H54 (cell line): ENCODE data around the gene NPL.

Experiments used
- DNase-seq: peaks from one replicate; pipeline ENCODE4 v3.0.0; 2011; ENCODE audit warnings: low spot score, mixed read lengths; ENCODE audit not compliant: insufficient read length
- FAIRE-seq: peaks from 3 replicates; lab custom pipeline; 2011; peaks lifted over from hg19 to GRCh38; lab: Jason Lieb, UNC
- POLR2A ChIP-seq: IDR thresholded peaks from 2 replicates; pipeline ENCODE4 v1.6.1; 2011; ENCODE audit warnings: low read depth, mild to moderate bottlenecking, low read length

NPL gene

GRCh38 chr1:182786223-182786994 lies 3.2 kb upstream of the NPL start:
- no peak for TF ChIP-seq POLR2A
- DNase-seq (peak; percentile 63), FAIRE-seq (no peak)

DNA sequence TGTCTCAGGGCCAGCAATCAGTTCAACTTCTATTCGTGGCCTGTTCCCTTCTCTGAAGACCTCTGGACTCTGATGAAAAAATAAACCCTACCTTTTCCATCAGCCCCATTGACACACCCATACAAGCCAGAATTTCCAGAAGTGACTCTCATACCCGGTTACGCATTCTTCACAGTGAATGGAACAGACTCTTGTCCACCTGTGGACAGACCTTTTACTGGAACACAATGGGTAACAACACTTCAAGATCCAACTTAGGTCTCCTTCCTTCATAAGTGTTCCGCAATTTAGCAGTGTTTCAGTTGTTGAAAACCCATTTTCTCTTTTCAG lies 2.6 kb upstream of the NPL start:
- FAIRE-seq: no peak
- no peak for TF ChIP-seq POLR2A
- no peak for DNase-seq

DNA sequence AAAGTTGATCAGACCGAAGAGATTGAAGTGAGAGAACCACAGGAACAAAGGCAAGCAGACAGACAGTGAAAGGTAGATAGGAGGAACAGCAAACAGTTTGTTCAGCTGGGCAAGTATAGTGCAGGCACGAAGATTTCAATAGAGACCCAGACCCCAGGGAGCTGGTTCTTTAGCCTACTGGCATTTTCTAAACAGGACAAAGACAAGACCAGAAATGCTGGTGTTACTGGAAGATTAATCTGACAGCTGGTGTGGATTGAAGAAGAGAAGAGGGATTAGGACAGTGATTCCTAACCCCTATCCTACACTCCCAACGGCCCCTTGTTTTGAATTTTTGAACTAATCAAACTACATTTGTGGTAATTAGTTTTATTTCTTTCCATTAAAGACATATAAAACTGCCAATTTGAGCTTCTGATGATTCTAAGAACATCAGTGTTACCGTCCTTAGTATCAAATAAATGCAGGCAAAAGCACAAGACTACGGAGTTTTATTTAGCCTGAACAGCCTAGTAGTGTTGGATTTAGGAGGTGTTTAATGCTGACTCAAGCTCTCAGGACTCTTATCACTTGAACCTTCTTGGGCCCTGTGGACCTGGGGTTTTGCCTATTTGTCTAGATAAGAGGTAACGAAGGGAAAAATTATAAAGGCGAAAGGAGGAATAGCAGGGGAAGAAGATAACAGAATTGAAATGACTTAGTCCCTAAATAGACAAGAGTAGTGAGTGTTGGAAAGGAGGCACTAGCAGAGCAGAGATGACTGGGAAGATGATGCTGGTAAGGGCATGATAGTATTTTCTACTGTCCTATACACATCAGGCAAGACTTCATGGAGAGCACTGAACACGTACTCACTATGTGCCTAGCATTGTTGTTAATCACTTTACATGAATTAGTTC lies 2.0 kb downstream of the NPL start:
- no peak for FAIRE-seq
- DNase-seq: no peak

GRCh38 chr1:182794091-182794490 lies 4.5 kb downstream of the NPL start:
- no peak for TF ChIP-seq POLR2A
- FAIRE-seq (no peak), DNase-seq (no peak)

More for the DNA sequence above, 2.0 kb downstream of the NPL start:
- no peak for TF ChIP-seq POLR2A

GRCh38 chr1:182794676-182795201 lies 5.2 kb downstream of the NPL start:
- DNase-seq (no peak), FAIRE-seq (no peak)
- TF ChIP-seq POLR2A: no peak

DNA sequence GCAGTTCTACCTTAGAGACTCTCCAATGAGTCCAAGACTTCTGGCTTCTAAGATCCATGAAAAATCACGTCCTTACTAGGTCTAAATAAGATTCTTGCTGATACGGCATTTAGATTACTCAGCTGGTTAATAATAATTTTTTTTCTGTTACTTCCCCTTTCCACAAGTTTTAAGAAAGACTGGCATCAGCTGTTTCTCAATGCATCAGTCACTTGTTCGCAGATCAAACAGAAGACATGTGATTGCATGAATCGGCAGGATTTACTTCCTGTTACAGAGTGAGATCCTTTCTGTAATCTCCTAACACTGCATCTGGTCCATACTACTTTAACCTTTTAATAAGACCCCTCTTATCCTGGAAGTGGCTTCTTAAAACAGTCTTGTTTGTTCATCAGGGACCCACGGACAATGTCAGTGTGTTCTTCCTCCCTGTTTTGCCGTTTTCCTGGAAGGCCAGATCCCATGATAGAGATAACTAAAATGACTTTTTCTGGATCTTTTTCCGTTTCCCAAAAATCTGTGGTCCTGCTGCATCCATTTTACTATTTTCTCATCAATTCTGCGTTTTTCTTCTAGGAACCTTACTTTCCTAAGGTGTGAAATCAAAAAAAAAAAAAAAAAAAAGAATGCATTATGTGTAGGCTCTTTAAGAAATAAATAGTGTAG lies 6.1 kb downstream of the NPL start:
- FAIRE-seq (no peak), DNase-seq (no peak)
- TF ChIP-seq POLR2A: no peak

DNA sequence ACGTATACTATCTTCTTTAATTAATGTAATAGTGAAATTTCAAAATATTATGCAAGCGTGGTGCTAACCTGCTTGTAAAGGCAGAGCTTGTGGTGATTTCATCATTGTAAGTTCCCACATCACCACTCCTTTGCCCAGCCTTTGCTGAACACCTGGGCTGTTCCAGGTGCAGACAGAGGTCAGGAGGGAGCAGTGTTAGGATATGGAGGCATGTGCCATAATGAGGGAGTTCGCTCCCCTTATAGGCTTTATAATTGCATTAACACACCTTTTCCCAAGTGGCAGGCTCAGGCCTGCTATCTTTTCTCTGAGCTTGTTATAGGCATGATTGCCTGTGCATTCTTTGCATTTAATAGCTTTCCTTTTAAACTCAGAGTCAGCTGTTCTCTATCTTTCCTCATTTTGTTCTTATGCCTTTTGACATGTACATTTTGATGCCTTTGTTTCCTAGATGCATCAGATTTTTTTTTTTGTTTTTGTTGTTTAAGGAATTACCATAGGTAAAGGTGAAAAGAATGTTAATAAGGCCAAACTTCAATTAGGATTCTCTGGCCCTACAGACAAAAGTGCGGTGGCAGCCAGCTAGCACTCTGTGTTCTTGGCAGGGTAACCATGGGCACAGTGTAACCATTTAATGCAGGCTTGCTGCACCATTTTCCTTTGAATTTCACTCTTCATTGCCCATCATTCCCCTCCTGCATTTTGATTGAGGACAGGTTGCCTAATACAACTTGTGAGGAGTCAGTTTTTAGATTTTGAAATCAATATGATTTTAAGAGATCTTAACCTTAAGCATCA lies 12.6 kb downstream of the NPL start:
- DNase-seq: no peak
- no peak for FAIRE-seq
- no peak for TF ChIP-seq POLR2A

DNA sequence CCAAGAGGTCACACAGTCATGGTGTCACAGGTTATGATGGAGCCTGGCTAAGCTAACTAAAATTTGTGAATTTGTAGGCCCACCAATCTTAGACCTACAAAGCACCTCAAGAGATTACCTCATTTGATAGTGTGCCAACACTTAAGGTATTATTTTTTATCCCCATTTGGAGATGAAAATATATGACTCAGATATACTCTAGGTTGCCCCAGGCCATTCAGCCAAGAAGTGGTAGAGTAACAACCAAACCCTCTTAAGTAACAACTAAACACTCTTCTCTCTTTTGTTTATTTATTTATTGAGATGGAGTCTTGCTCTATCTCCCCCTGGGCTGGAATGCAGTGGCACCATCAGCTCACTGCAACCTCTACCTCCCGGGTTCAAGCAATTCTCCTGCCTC lies 14.3 kb downstream of the NPL start:
- DNase-seq: no peak
- FAIRE-seq: no peak
- no peak for TF ChIP-seq POLR2A

GRCh38 chr1:182806015-182806678 lies 16.6 kb downstream of the NPL start:
- FAIRE-seq: no peak

DNA sequence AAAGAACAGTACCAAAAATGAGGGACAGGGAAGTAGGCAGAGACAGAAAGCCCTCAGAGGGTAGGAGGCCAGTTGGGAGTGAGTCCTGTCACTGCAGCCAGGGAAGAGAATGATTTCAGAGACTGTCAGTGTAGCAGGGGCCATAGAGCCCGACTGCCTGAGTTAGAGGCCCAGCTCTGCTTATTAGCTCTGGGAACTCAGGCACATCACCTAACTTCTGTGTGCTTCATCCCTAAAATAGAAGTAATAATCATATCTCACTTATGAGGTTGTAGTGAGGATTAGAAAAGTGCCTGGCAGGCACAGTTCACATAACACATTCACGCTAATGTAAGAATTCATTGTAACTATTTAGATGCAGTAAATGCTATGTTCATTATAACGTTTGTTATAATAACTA lies 18.3 kb downstream of the NPL start:
- no peak for DNase-seq
- FAIRE-seq: no peak
- TF ChIP-seq POLR2A: no peak

More at GRCh38 chr1:182806015-182806678, 16.6 kb downstream of the NPL start:
- TF ChIP-seq POLR2A: no peak
- no peak for DNase-seq

DNA sequence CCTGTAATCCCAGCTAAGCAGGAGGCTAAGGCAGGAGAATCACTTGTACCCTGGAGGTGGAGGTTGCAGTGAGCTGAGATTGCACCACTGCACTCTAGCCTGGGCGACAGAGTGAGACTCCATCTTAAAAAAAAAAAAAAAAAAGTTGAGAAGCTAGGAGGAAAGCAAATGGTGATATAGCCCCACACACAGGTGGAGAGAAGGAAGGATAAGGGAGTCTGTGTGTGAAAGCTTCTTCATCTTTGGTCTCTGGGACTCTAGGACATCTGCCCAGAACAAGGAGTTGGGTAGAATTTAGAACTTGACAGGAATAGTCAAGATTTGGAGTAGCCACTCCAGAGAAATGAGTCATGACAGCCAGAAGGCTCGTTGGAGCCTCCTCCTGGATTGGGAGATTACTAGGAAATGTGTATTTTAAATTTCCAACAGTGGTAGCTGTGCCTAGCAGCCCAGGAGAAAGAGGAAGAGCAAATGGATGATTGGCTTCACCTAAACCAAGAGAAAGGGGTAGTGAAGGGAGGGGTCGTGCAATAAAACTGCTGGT lies 19.9 kb downstream of the NPL start:
- FAIRE-seq (no peak), DNase-seq (no peak)
- no peak for TF ChIP-seq POLR2A

DNA sequence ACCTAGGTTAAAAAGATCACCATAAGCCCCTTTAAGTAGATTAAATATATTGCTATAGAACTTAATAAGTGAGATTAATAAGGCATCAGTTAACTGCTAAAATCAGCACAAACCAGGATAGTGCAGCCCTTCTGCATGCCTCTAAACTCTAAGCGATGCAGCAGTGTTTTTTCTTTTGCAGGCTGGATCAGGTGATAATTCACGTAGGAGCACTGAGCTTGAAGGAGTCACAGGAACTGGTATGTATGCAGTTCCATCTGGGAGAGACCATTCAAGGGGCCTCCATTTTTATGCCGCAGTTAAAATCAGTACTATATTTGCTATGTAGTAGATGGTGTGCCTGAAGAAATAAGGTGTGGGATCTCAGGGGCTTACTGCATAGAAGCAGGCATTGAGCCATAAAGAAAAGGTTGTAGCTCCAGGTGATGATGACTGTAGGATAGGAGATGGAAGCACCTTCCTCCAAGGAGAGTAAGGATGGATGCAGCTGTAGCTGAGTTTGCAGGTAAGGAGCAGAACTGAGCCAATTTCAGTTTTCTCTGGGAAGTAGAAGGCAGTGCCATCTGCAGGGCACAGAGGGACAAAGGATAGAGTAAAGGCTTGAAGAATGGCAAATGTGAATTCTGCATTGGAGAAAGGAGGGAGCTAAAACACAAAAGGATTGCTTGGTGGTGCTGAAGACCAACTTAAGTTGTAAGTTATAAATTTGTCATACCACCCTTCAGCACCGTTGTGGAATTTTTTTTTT lies 22.6 kb downstream of the NPL start:
- FAIRE-seq: no peak
- DNase-seq: no peak
- no peak for TF ChIP-seq POLR2A

- TF ChIP-seq POLR2A: no peak
- no peak for FAIRE-seq
- no peak for DNase-seq
These were observed 27.3 kb downstream of the NPL start for GRCh38 chr1:182816863-182817262.
